GM23248 (cell line): ENCODE measurements around the gene VPS72. TPM values are rescaled to one million over a fixed set of nuclear protein-coding genes. Genes with fewer than 3 reads are reported as not detected.

Experiments
- DNase-seq: peaks from one replicate; pipeline ENCODE4 v3.0.0-alpha.2; 2015
- H2AFZ ChIP-seq: fragments of 200-600 bp; sonication (generic); 2 replicates; pipeline ENCODE4 v1.6.1; 2016; ENCODE audit warnings: antibody characterized with exemption
- H3F3A ChIP-seq: fragments of 200-600 bp; sonication (generic); 2 replicates; pipeline ENCODE4 v1.6.1; 2016; ENCODE audit warnings: mild to moderate bottlenecking, antibody characterized with exemption, mixed run types; ENCODE audit not compliant: insufficient read depth
- H3K27ac ChIP-seq: fragments of 200-600 bp; sonication (generic); 2 replicates; pipeline ENCODE4 v1.5.1; 2016; ENCODE audit warnings: mild to moderate bottlenecking
- H3K27me3 ChIP-seq: fragments of 200-600 bp; sonication (generic); replicated peaks from 2 replicates; pipeline ENCODE4 v1.6.1; 2016; ENCODE audit warnings: mild to moderate bottlenecking; ENCODE audit not compliant: insufficient read depth
- H3K36me3 ChIP-seq: fragments of 200-600 bp; sonication (generic); 2 replicates; pipeline ENCODE4 v1.6.1; 2016; ENCODE audit warnings: low read depth, mild to moderate bottlenecking
- H3K4me1 ChIP-seq: fragments of 200-600 bp; sonication (generic); 2 replicates; pipeline ENCODE4 v1.6.1; 2016; ENCODE audit warnings: mild to moderate bottlenecking; ENCODE audit not compliant: insufficient read depth
- H3K4me2 ChIP-seq: fragments of 200-600 bp; sonication (generic); one replicate; pipeline ENCODE4 v1.6.1; 2016; ENCODE audit warnings: mild to moderate bottlenecking; ENCODE audit not compliant: unreplicated experiment
- H3K4me3 ChIP-seq: fragments of 200-600 bp; sonication (generic); 2 replicates; pipeline ENCODE4 v1.5.1; 2016; ENCODE audit warnings: mild to moderate bottlenecking
- H3K79me2 ChIP-seq: fragments of 200-600 bp; sonication (generic); 2 replicates; pipeline ENCODE4 v1.6.1; 2016; ENCODE audit warnings: mild to moderate bottlenecking; ENCODE audit not compliant: insufficient read depth
- H3K9ac ChIP-seq: fragments of 200-600 bp; sonication (generic); 2 replicates; pipeline ENCODE4 v1.6.1; 2016; ENCODE audit warnings: mild to moderate bottlenecking
- H3K9me2 ChIP-seq: fragments of 200-600 bp; sonication (generic); 2 replicates; pipeline ENCODE4 v1.6.1; 2016; ENCODE audit warnings: mixed run types, mild to moderate bottlenecking, moderate library complexity; ENCODE audit not compliant: insufficient read depth
- H3K9me3 ChIP-seq: fragments of 200-600 bp; sonication (generic); one replicate; pipeline ENCODE4 v1.6.1; 2017; ENCODE audit warnings: low read depth
- H4K20me1 ChIP-seq: fragments of 200-600 bp; sonication (generic); 2 replicates; pipeline ENCODE4 v1.6.0; 2016; ENCODE audit not compliant: insufficient read depth
- EZH2 ChIP-seq: fragments of 200-600 bp; sonication (generic); IDR thresholded peaks from 2 replicates; pipeline ENCODE4 v1.6.1; 2018; ENCODE audit warnings: antibody characterized with exemption, mild to moderate bottlenecking; ENCODE audit not compliant: insufficient read depth, poor library complexity, severe bottlenecking
- EZH2phosphoT487 ChIP-seq: fragments of 200-600 bp; sonication (generic); IDR thresholded peaks from 2 replicates; pipeline ENCODE4 v1.6.1; 2018; ENCODE audit warnings: antibody characterized with exemption, moderate library complexity, mild to moderate bottlenecking, low read depth; ENCODE audit not compliant: insufficient read depth
- WGBS, 2 experiments: methylation state at CpG; one replicate each; pipeline ENCODE4 v1.1.6; 2015 to 2017; ENCODE audit warnings: low lambda C conversion rate in 2 of 2, low coverage in 1 of 2; ENCODE audit errors: missing lambda C conversion rate in 2 of 2; 5-methylcytosine and 5-hydroxymethylcytosine counted together
- in situ Hi-C: fragments of 300-500 bp; cut with MboI; formaldehyde crosslinking; loops from 2 replicates; pipeline ENCODE4 v1.15.0; 2020
- polyA plus RNA-seq: library from polyadenylated mRNA; unstranded; fragments of >200 nt; fragmentation: Nextera tagmentation; extraction: Ambion mirVana; gene quantifications from 2 replicates; pipeline ENCODE4 v1.2.1, GENCODE V29; 2016
- total RNA-seq: library from RNA; depleted of rRNA; stranded (reverse); fragments of >200 nt; shearing (Covaris generic); gene quantifications from 2 replicates; pipeline ENCODE4 v1.2.3, GENCODE V29; 2014

The VPS72 gene
- total and polyA plus RNA-seq, 2 experiments from 2014 or later: 45.0 to 46.5 TPM

- Histone ChIP-seq H3K79me2 (no peaks in the 10 kb centered on the region), H3K4me1 (0 out of 2 replicates have a peak, but pooled peaks cover 3% of the 10 kb centered on the region), H3K9me2 (no peaks in the 10 kb centered on the region), H3F3A (peaks cover 14% of the 10 kb centered on the region; the same call in 1 of the 2 replicates), H3K9me3 (no peaks in the 10 kb centered on the region), H2AFZ (no peak overlapping the region), H3K4me2 (no peak overlapping the region), H4K20me1 (no peaks in the 10 kb centered on the region), H3K27ac (no peak overlapping the region), H3K4me3 (no peak overlapping the region), H3K36me3 (peaks cover 4% of the 10 kb centered on the region; the same call in 1 of the 2 replicates), H3K9ac (no peak overlapping the region), H3K27me3 (no peaks in the 10 kb centered on the region)
- no peak for TF ChIP-seq EZH2
- TF ChIP-seq EZH2phosphoT487: no peak
- in situ Hi-C loops: no loop called here
- no peak for DNase-seq
- 93 to 94% methylated on average over 14 to 17 of the region's 17 CpGs for WGBS, 2 experiments
These were observed 13.4 kb downstream of the VPS72 start for GRCh38 chr1:151176514-151177045.

GRCh38 chr1:151175863-151176262 lies 14.1 kb downstream of the VPS72 start, which contains the start of gene TMOD4:
Gene TMOD4, minus strand, starts transcription at chr1:151175981. Its CDS starts 1,106 bp downstream, at chr1:151174875.
- Histone ChIP-seq H3K9me3 (no peaks in the 10 kb centered on the region), H3K27ac (no peak within 1 kb of the TSS), H3K9me2 (no peaks in the 10 kb centered on the region), H3K27me3 (no peaks in the 10 kb centered on the region), H3K4me3 (no peak within 1 kb of the TSS), H3K79me2 (no peaks in the 10 kb centered on the region), H3F3A (peaks cover 14% of the 10 kb centered on the region; the same call in 1 of the 2 replicates), H3K36me3 (peaks cover 4% of the 10 kb centered on the region; the same call in 1 of the 2 replicates), H3K4me2 (no peak within 1 kb of the TSS), H4K20me1 (no peaks in the 10 kb centered on the region), H3K4me1 (0 out of 2 replicates have a peak, but pooled peaks cover 3% of the 10 kb centered on the region), H2AFZ (no peak within 1 kb of the TSS), H3K9ac (no peak within 1 kb of the TSS)
- WGBS, 2 experiments: 24 to 42% methylated on average over 4 of the region's 4 CpGs
- no peak for TF ChIP-seq EZH2
- TF ChIP-seq EZH2phosphoT487: no peak
- peak; percentile 54 for DNase-seq
- in situ Hi-C loops: no loop called here

GRCh38 chr1:151175041-151175741 lies 14.8 kb downstream of the VPS72 start:
- Histone ChIP-seq H3K9ac (no peak overlapping the region), H4K20me1 (no peaks in the 10 kb centered on the region), H3F3A (peaks cover 14% of the 10 kb centered on the region; the same call in 1 of the 2 replicates), H3K9me2 (no peaks in the 10 kb centered on the region), H3K36me3 (peaks cover 4% of the 10 kb centered on the region; the same call in 1 of the 2 replicates), H2AFZ (no peak overlapping the region), H3K79me2 (no peaks in the 10 kb centered on the region), H3K4me3 (no peak overlapping the region), H3K4me1 (0 out of 2 replicates have a peak, but pooled peaks cover 3% of the 10 kb centered on the region), H3K4me2 (no peak overlapping the region), H3K27ac (no peak overlapping the region), H3K9me3 (no peaks in the 10 kb centered on the region), H3K27me3 (no peaks in the 10 kb centered on the region)
- TF ChIP-seq EZH2: no peak
- no peak for TF ChIP-seq EZH2phosphoT487
- in situ Hi-C loops: no loop called here
- peak; percentile 7 for DNase-seq
- WGBS, 2 experiments: 58 to 59% methylated on average over 6 of the region's 6 CpGs

- Histone ChIP-seq H3F3A (peaks cover 20% of the 10 kb centered on the region), H3K27ac (no peak overlapping the region), H3K9me2 (no peaks in the 10 kb centered on the region), H3K79me2 (peaks cover 25% of the 10 kb centered on the region), H3K9ac (no peak overlapping the region), H3K9me3 (no peaks in the 10 kb centered on the region), H3K4me1 (peaks cover 14% of the 10 kb centered on the region), H3K27me3 (no peaks in the 10 kb centered on the region), H4K20me1 (no peaks in the 10 kb centered on the region), H3K4me3 (no peak overlapping the region), H2AFZ (no peak overlapping the region), H3K36me3 (peaks cover 13% of the 10 kb centered on the region; the same call in 1 of the 2 replicates), H3K4me2 (no peak overlapping the region)
- 74 to 84% methylated on average over 5 of the region's 5 CpGs for WGBS, 2 experiments
- TF ChIP-seq EZH2phosphoT487 (no peak), EZH2 (no peak)
- no peak for DNase-seq
- in situ Hi-C loops: no loop called here
These were observed 18.8 kb downstream of the VPS72 start for GRCh38 chr1:151171190-151171589.
